Neural cell (in vitro differentiated cells): ENCODE data around the gene GPR62. TPM values are rescaled to one million over a fixed set of nuclear protein-coding genes. Genes with fewer than 3 reads are reported as not detected.

ENCODE experiments used
- H2AFZ ChIP-seq: fragments of 200-600, 300-800 bp; sonication (generic), shearing (Covaris generic); 2 replicates; pipeline ENCODE4 v1.6.0; 2014; ENCODE audit warnings: low read depth, mild to moderate bottlenecking, antibody characterized with exemption, low read length, moderate library complexity
- H3F3A ChIP-seq: fragments of 200-600 bp; shearing (Covaris generic); 2 replicates; pipeline ENCODE4 v1.6.1; 2016; ENCODE audit warnings: mild to moderate bottlenecking, moderate library complexity, mixed read lengths, antibody characterized with exemption, low read length; ENCODE audit not compliant: insufficient read depth, poor library complexity, severe bottlenecking
- H3K27ac ChIP-seq: fragments of 200-600, 300-800 bp; sonication (generic), shearing (Covaris generic); 2 replicates; pipeline ENCODE4 v1.5.1; 2014; ENCODE audit warnings: mild to moderate bottlenecking, low read length, moderate library complexity
- H3K27me3 ChIP-seq: fragments of 300-800, 200-600 bp; sonication (generic), shearing (Covaris generic); 2 replicates; pipeline ENCODE4 v1.6.0; 2014; ENCODE audit warnings: mild to moderate bottlenecking, low read depth, low read length, moderate library complexity; ENCODE audit not compliant: insufficient read depth
- H3K36me3 ChIP-seq: fragments of 300-800, 200-600 bp; sonication (generic), shearing (Covaris generic); 2 replicates; pipeline ENCODE4 v1.5.1; 2014; ENCODE audit warnings: mild to moderate bottlenecking, antibody characterized with exemption, low read length, moderate library complexity; ENCODE audit not compliant: insufficient read depth
- H3K4me2 ChIP-seq: fragments of 300-800, 200-600 bp; sonication (generic), shearing (Covaris generic); 2 replicates; pipeline ENCODE4 v1.6.0; 2014; ENCODE audit warnings: mild to moderate bottlenecking, low read length
- H3K4me3 ChIP-seq: fragments of 300-800, 200-600 bp; sonication (generic), shearing (Covaris generic); 2 replicates; pipeline ENCODE4 v1.5.1; 2014; ENCODE audit warnings: mild to moderate bottlenecking, low read length, moderate library complexity
- H3K79me2 ChIP-seq: fragments of 200-600 bp; shearing (Covaris generic); replicated peaks from 2 replicates; pipeline ENCODE4 v1.6.0; 2014; ENCODE audit warnings: mild to moderate bottlenecking, low read length, moderate library complexity; ENCODE audit not compliant: insufficient read depth
- H3K9ac ChIP-seq: fragments of 300-800, 200-600 bp; sonication (generic), shearing (Covaris generic); 2 replicates; pipeline ENCODE4 v1.6.1; 2016; ENCODE audit warnings: mild to moderate bottlenecking, low read length, mixed read lengths
- H3K9me2 ChIP-seq: fragments of 200-600 bp; shearing (Covaris generic); 2 replicates; pipeline ENCODE4 v1.6.1; 2016; ENCODE audit warnings: mild to moderate bottlenecking, low read length, mixed read lengths; ENCODE audit not compliant: insufficient read depth
- H3K9me3 ChIP-seq: fragments of 200-600, 300-800 bp; sonication (generic), shearing (Covaris generic); 2 replicates; pipeline ENCODE4 v1.6.1; 2016; ENCODE audit warnings: mild to moderate bottlenecking, mixed run types, low read length, moderate library complexity, mixed read lengths
- H4K20me1 ChIP-seq: fragments of 200-600 bp; shearing (Covaris generic); 2 replicates; pipeline ENCODE4 v1.6.1; 2016; ENCODE audit warnings: mild to moderate bottlenecking, mixed run types; ENCODE audit not compliant: insufficient read depth
- EP300 ChIP-seq: fragments of 450-650 bp; conservative IDR thresholded peaks from 2 replicates; pipeline ENCODE4 v1.6.1; 2014; ENCODE audit warnings: antibody characterized with exemption, mild to moderate bottlenecking, moderate library complexity; ENCODE audit not compliant: poor library complexity, severe bottlenecking
- EZH2 ChIP-seq: fragments of 200-600, 300-800 bp; shearing (Covaris generic), sonication (generic); IDR thresholded peaks from 2 replicates; pipeline ENCODE4 v1.6.1; 2014; ENCODE audit warnings: antibody characterized with exemption, low read length, borderline replicate concordance, mild to moderate bottlenecking; ENCODE audit not compliant: insufficient read depth, poor library complexity, severe bottlenecking
- MXI1 ChIP-seq: fragments of 450-650 bp; conservative IDR thresholded peaks from 2 replicates; pipeline ENCODE4 v1.6.1; 2014; ENCODE audit warnings: antibody characterized with exemption, mild to moderate bottlenecking; ENCODE audit not compliant: poor library complexity, severe bottlenecking
- POLR2AphosphoS5 ChIP-seq: IDR thresholded peaks from 2 replicates; pipeline ENCODE4 v1.6.1; 2012
- RAD21 ChIP-seq: fragments of 450-650 bp; conservative IDR thresholded peaks from 2 replicates; pipeline ENCODE4 v1.6.1; 2014; ENCODE audit warnings: antibody characterized with exemption, mild to moderate bottlenecking, moderate library complexity
- SMC3 ChIP-seq: fragments of 450-650 bp; conservative IDR thresholded peaks from 2 replicates; pipeline ENCODE4 v1.6.1; 2014; ENCODE audit warnings: antibody characterized with exemption, mild to moderate bottlenecking, moderate library complexity; ENCODE audit not compliant: poor library complexity
- TAF1 ChIP-seq: IDR thresholded peaks from 2 replicates; pipeline ENCODE4 v1.6.1; 2012; ENCODE audit warnings: low read depth
- polyA plus RNA-seq: library from polyadenylated mRNA; depleted of rRNA; stranded (reverse); fragments of >200 nt; gene quantifications from 2 replicates; pipeline ENCODE4 v1.2.3, GENCODE V29; 2014
- TF ChIP-seq, protein P1 (sequence below): IDR thresholded peaks from 2 replicates; pipeline ENCODE4 v1.6.1; 2012; ENCODE audit warnings: borderline replicate concordance
- TF ChIP-seq, protein P2 (sequence below): fragments of 450-650 bp; IDR thresholded peaks from 2 replicates; pipeline ENCODE4 v1.5.1; 2014; ENCODE audit warnings: antibody characterized with exemption, mild to moderate bottlenecking, moderate library complexity; ENCODE audit not compliant: poor library complexity, severe bottlenecking

GPR62 gene
- polyA plus RNA-seq, 1 donor from 2014 or later: not detected

DNA sequence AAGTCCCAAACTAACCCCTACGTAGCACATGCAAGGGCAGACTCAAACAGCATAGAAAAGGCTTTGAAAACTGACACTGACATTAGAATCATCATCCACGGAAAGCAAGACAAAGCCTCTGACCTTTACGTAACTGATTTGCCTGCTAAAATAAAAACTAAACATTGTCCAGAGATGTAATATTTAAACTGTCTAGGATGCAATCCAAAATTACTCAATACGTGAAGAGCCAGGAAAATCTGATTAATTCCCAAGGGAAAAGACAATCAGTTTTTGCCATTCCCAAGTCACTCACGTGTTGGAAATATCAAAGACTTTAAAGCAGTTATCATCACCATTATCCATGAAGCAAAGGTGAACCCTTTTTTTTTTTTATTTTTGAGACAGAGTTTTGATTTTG lies 38.8 kb upstream of the GPR62 start:
- H3K9me3 ChIP-seq: no peaks in the 10 kb centered on the region
- no peaks in the 10 kb centered on the region for H3K27me3 ChIP-seq
- H3F3A ChIP-seq: no peaks in the 10 kb centered on the region
- no peak overlapping the region for H3K27ac ChIP-seq
- no peaks in the 10 kb centered on the region for H4K20me1 ChIP-seq
- H3K79me2 ChIP-seq: no peaks in the 10 kb centered on the region
- no peak overlapping the region for H2AFZ ChIP-seq
- H3K9ac ChIP-seq: no peak overlapping the region
- TF ChIP-seq RAD21 (no peak), SMC3 (no peak), EP300 (no peak), POLR2AphosphoS5 (no peak), EZH2 (no peak), MXI1 (no peak), TAF1 (no peak)
- TF ChIP-seq, protein P1, sequence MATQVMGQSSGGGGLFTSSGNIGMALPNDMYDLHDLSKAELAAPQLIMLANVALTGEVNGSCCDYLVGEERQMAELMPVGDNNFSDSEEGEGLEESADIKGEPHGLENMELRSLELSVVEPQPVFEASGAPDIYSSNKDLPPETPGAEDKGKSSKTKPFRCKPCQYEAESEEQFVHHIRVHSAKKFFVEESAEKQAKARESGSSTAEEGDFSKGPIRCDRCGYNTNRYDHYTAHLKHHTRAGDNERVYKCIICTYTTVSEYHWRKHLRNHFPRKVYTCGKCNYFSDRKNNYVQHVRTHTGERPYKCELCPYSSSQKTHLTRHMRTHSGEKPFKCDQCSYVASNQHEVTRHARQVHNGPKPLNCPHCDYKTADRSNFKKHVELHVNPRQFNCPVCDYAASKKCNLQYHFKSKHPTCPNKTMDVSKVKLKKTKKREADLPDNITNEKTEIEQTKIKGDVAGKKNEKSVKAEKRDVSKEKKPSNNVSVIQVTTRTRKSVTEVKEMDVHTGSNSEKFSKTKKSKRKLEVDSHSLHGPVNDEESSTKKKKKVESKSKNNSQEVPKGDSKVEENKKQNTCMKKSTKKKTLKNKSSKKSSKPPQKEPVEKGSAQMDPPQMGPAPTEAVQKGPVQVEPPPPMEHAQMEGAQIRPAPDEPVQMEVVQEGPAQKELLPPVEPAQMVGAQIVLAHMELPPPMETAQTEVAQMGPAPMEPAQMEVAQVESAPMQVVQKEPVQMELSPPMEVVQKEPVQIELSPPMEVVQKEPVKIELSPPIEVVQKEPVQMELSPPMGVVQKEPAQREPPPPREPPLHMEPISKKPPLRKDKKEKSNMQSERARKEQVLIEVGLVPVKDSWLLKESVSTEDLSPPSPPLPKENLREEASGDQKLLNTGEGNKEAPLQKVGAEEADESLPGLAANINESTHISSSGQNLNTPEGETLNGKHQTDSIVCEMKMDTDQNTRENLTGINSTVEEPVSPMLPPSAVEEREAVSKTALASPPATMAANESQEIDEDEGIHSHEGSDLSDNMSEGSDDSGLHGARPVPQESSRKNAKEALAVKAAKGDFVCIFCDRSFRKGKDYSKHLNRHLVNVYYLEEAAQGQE: no peak
- TF ChIP-seq, protein P2, sequence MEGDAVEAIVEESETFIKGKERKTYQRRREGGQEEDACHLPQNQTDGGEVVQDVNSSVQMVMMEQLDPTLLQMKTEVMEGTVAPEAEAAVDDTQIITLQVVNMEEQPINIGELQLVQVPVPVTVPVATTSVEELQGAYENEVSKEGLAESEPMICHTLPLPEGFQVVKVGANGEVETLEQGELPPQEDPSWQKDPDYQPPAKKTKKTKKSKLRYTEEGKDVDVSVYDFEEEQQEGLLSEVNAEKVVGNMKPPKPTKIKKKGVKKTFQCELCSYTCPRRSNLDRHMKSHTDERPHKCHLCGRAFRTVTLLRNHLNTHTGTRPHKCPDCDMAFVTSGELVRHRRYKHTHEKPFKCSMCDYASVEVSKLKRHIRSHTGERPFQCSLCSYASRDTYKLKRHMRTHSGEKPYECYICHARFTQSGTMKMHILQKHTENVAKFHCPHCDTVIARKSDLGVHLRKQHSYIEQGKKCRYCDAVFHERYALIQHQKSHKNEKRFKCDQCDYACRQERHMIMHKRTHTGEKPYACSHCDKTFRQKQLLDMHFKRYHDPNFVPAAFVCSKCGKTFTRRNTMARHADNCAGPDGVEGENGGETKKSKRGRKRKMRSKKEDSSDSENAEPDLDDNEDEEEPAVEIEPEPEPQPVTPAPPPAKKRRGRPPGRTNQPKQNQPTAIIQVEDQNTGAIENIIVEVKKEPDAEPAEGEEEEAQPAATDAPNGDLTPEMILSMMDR: no peak
- no peaks in the 10 kb centered on the region for H3K9me2 ChIP-seq
- no peak overlapping the region for H3K4me3 ChIP-seq
- no peaks in the 10 kb centered on the region for H3K36me3 ChIP-seq
- no peak overlapping the region for H3K4me2 ChIP-seq

DNA sequence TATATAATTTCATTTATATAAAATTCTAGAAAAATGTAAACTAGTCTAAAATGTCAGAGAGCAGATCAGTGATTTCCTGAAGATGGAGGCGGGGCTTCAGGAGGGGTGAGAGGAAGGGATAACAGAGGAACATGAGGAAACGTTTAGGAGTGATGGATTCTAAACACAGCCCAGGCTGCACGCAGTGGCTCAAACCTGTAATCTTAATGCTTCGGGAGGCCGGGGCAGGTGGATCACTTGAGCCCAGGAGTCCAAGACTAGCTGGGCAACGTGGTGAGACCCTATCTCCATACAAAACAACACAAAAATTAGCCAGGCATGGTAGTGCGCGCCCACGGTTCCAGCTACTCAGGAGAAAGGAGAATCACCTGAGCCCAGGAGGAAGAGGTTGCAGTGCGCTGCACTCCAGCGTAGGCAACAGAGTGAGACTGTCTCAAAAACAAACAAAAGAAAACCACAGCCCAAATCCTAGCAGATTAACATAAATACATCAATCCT lies 34.1 kb upstream of the GPR62 start:
- no peaks in the 10 kb centered on the region for H3F3A ChIP-seq
- H3K4me2 ChIP-seq: no peak overlapping the region
- no peaks in the 10 kb centered on the region for H3K9me3 ChIP-seq
- H3K27me3 ChIP-seq: no peaks in the 10 kb centered on the region
- H3K79me2 ChIP-seq: no peaks in the 10 kb centered on the region
- no peaks in the 10 kb centered on the region for H3K36me3 ChIP-seq
- no peaks in the 10 kb centered on the region for H3K9me2 ChIP-seq
- no peak overlapping the region for H3K27ac ChIP-seq
- no peak overlapping the region for H2AFZ ChIP-seq
- TF ChIP-seq SMC3: no peak
- TF ChIP-seq, protein P1: no peak
- TF ChIP-seq, protein P2: no peak
- no peak for TF ChIP-seq RAD21
- TF ChIP-seq POLR2AphosphoS5: no peak
- no peak for TF ChIP-seq TAF1
- TF ChIP-seq MXI1: no peak
- no peak for TF ChIP-seq EP300
- no peak for TF ChIP-seq EZH2
- no peaks in the 10 kb centered on the region for H4K20me1 ChIP-seq
- no peak overlapping the region for H3K4me3 ChIP-seq
- H3K9ac ChIP-seq: no peak overlapping the region
